Adrenal gland (tissue), 12 donors: ENCODE results near the gene ZDHHC24. TPM values are rescaled to one million over a fixed set of nuclear protein-coding genes. Genes with fewer than 3 reads are reported as not detected.

Experiments
- DNase-seq, 7 donors: peaks; one replicate each; pipeline ENCODE4 v3.0.0-alpha.2; 2019 to 2020
- H3K27ac ChIP-seq, 5 donors: fragments of 200-600 bp; sonication (generic) in 4 of 5; 1 replicate in 3 of 5; 2 replicates in 2 of 5; pipeline versions ENCODE4 v1.5.1 to v1.8.0; 2016 to 2020; ENCODE audit warnings: mild to moderate bottlenecking in 1 of 5
- H3K27me3 ChIP-seq: fragments of 200-600 bp; 2 replicates; pipeline ENCODE4 v1.8.0; 2021
- H3K36me3 ChIP-seq, 2 donors: fragments of 200-600 bp; replicated peaks in 1 of 2; 1 replicate in 1 of 2; 2 replicates in 1 of 2; pipeline versions ENCODE4 v1.5.1 to v1.8.0; 2018 to 2022
- H3K4me1 ChIP-seq, 2 donors: fragments of 200-600 bp; replicated peaks in 1 of 2; 1 replicate in 1 of 2; 2 replicates in 1 of 2; pipeline versions ENCODE4 v1.5.1 to v1.8.0; 2018 to 2021
- H3K4me3 ChIP-seq, 4 donors: fragments of 200-600 bp; sonication (generic) in 3 of 4; one replicate each; pipeline ENCODE4 v1.5.1; 2016 to 2018
- H3K9me3 ChIP-seq, 3 donors: fragments of 200-600 bp; sonication (generic) in 1 of 3; replicated peaks in 1 of 3; 1 replicate in 2 of 3; 2 replicates in 1 of 3; pipeline versions ENCODE4 v1.5.1 to v1.8.0; 2016 to 2021
- CTCF ChIP-seq, 6 experiments: fragments of 450-650 bp in 4 of 6; fragments of 200-600 bp in 2 of 6; sonication (generic) in 1 of 6; IDR thresholded peaks; 1 replicate in 5 of 6; 2 replicates in 1 of 6; pipeline versions ENCODE4 v1.5.1 to v1.8.0; 2016 to 2021; ENCODE audit warnings: antibody characterized with exemption in 6 of 6, mild to moderate bottlenecking in 2 of 6, moderate library complexity in 1 of 6
- POLR2A ChIP-seq, 2 donors: fragments of 450-650 bp; IDR thresholded peaks; one replicate each; pipeline ENCODE4 v1.6.1; 2017; ENCODE audit warnings: antibody characterized with exemption in 2 of 2, mild to moderate bottlenecking in 2 of 2, moderate library complexity in 1 of 2
- WGBS, 4 donors: extraction: QIAGEN DNeasy Blood & Tissue Kit in 2 of 4; methylation state at CpG; one replicate each; pipeline versions ENCODE4 v1.1.5 to v1.1.7; 2013 to 2017; 5-methylcytosine and 5-hydroxymethylcytosine counted together
- intact Hi-C, 2 donors: fragments of 100-400 bp; cut with DNase I; formaldehyde crosslinking; loops; one replicate each; pipeline versions ENCODE4 v1.14.1 to v1.15.0; 2022 to 2023
- polyA plus RNA-seq, 3 donors: library from polyadenylated mRNA; stranded (reverse); fragments of 200-250 nt in 2 of 3; fragments of 350-450 nt in 1 of 3; fragmentation: Illumina TruSeq in 1 of 3; extraction: RNeasy Lipid Tissue Mini Kit (QIAGEN cat#74804) in 1 of 3; gene quantifications; one replicate each; pipeline ENCODE4 v1.2.3, GENCODE V29; 2013 to 2014
- total RNA-seq, 9 donors: library from RNA; depleted of rRNA in 4 of 9; stranded (reverse); fragments of >200 nt in 4 of 9; fragments of 120-200 nt in 1 of 9; fragmentation: NEBNext Ultra II Directional in 1 of 9; extraction: Animal tissue kit (Norgen Biotek cat#: 25700) in 1 of 9; gene quantifications; one replicate each; pipeline versions ENCODE4 v1.1.0 to v1.2.4, GENCODE V29; 2013 to 2023
- donor health status: healthy with polysubstance abuse.
- donor health status: Bipolar disorder and iron deficiency.
- donor health status: DM: yes; HTN: yes; CAD: no.
- donor health status: DM: no; HTN: no; CAD: no.
- donor health status: DM: no; HTN: no; CAD: no.
- donor health status: DM: yes; HTN: yes; CAD: no.

Gene ZDHHC24
- total and polyA plus RNA-seq, 12 donors, result 8.6 to 34.7 (median 18.8) TPM

- Histone ChIP-seq H3K36me3 (no peaks in the 10 kb centered on the region), H3K27me3 (no peaks in the 10 kb centered on the region), H3K4me3 (no peak overlapping the region), H3K4me1 (peaks cover 0 to 6% of the 10 kb centered on the region in 2 donors), H3K27ac (no peak overlapping the region), H3K9me3 (no peaks in the 10 kb centered on the region)
- DNase-seq, result no peak
- WGBS, 4 donors, result 80 to 92% (median 91%) methylated on average over 1 to 24 of the region's 24 CpGs
- TF ChIP-seq POLR2A (IDR thresholded peaks at IDR 0.05) (no peak), CTCF (IDR thresholded peaks at IDR 0.05) (no peak)
- intact Hi-C loops, result no loop called here
Observed at GRCh38 chr11:66557733-66558326, 12.0 kb upstream of the ZDHHC24 start.

GRCh38 chr11:66556086-66556485 lies 10.2 kb upstream of the ZDHHC24 start:
- Histone ChIP-seq H3K4me1 (peaks cover 0 to 6% of the 10 kb centered on the region in 2 donors), H3K36me3 (no peaks in the 10 kb centered on the region), H3K9me3 (no peaks in the 10 kb centered on the region), H3K27ac (no peak overlapping the region), H3K27me3 (no peaks in the 10 kb centered on the region), H3K4me3 (no peak overlapping the region)
- TF ChIP-seq POLR2A (IDR thresholded peaks at IDR 0.05), result no peak
- no peak for TF ChIP-seq CTCF (IDR thresholded peaks at IDR 0.05)
- no peak for DNase-seq
- intact Hi-C loops, result no loop called here
- 53 to 100% (median 82%) methylated on average over 1 to 7 of the region's 7 CpGs for WGBS, 4 donors

GRCh38 chr11:66555416-66555815 lies 9.6 kb upstream of the ZDHHC24 start:
- Histone ChIP-seq H3K36me3 (no peaks in the 10 kb centered on the region), H3K4me3 (no peak overlapping the region), H3K4me1 (peaks cover 0 to 6% of the 10 kb centered on the region in 2 donors), H3K27me3 (no peaks in the 10 kb centered on the region), H3K27ac (no peak overlapping the region), H3K9me3 (no peaks in the 10 kb centered on the region)
- DNase-seq, result no peak
- 43 to 83% (median 72%) methylated on average over 2 to 3 of the region's 3 CpGs for WGBS, 4 donors
- TF ChIP-seq POLR2A (IDR thresholded peaks at IDR 0.05), result no peak
- no peak for TF ChIP-seq CTCF (IDR thresholded peaks at IDR 0.05)
- intact Hi-C loops, result no loop called here

GRCh38 chr11:66554602-66555001 lies 8.8 kb upstream of the ZDHHC24 start:
- Histone ChIP-seq H3K9me3 (no peaks in the 10 kb centered on the region), H3K4me3 (no peak overlapping the region), H3K36me3 (no peaks in the 10 kb centered on the region), H3K4me1 (peaks cover 0 to 6% of the 10 kb centered on the region in 2 donors), H3K27me3 (no peaks in the 10 kb centered on the region), H3K27ac (no peak overlapping the region)
- no peak for TF ChIP-seq POLR2A (IDR thresholded peaks at IDR 0.05)
- TF ChIP-seq CTCF (IDR thresholded peaks at IDR 0.05), result no peak
- no peak for DNase-seq
- intact Hi-C loops, result no loop called here
- 71 to 83% (median 82%) methylated on average over 4 to 5 of the region's 5 CpGs for WGBS, 4 donors
